Vagina (tissue), 2 donors: Measurements from ENCODE around the gene ARHGAP26. TPM values are rescaled to one million over a fixed set of nuclear protein-coding genes. Genes with fewer than 3 reads are reported as not detected.
A peak's percentile ranks its signal among the peaks of the same experiment; 100 is the strongest.

Source experiments
- DNase-seq, 2 donors: peaks; one replicate each; pipeline ENCODE4 v3.0.0-alpha.2; 2017; ENCODE audit errors: extremely low spot score in 2 of 2
- H3K27ac ChIP-seq: fragments of 200-600 bp; sonication (generic); one replicate; pipeline ENCODE4 v1.5.1; 2019
- H3K27me3 ChIP-seq: fragments of 200-600 bp; sonication (generic); one replicate; pipeline ENCODE4 v1.5.1; 2019
- H3K36me3 ChIP-seq, 2 donors: fragments of 200-600 bp; sonication (generic); one replicate each; pipeline ENCODE4 v1.5.1; 2017 to 2019
- H3K4me1 ChIP-seq: fragments of 200-600 bp; sonication (generic); one replicate; pipeline ENCODE4 v1.5.1; 2019
- H3K4me3 ChIP-seq, 2 donors: fragments of 200-600 bp; sonication (generic); 1 replicate in 1 of 2; 2 replicates in 1 of 2; pipeline ENCODE4 v1.5.1; 2016 to 2019
- H3K9me3 ChIP-seq: fragments of 200-600 bp; sonication (generic); one replicate; pipeline ENCODE4 v1.5.1; 2019
- CTCF ChIP-seq, 3 experiments: fragments of 450-650 bp in 2 of 3; fragments of 200-600 bp in 1 of 3; sonication (generic) in 1 of 3; IDR thresholded peaks; one replicate each; pipeline ENCODE4 v1.5.1; 2017 to 2019; ENCODE audit warnings: antibody characterized with exemption in 3 of 3, mild to moderate bottlenecking in 2 of 3, moderate library complexity in 2 of 3
- POLR2A ChIP-seq, 2 donors: fragments of 450-650 bp; IDR thresholded peaks; one replicate each; pipeline ENCODE4 v1.6.1; 2017; ENCODE audit warnings: antibody characterized with exemption in 2 of 2, mild to moderate bottlenecking in 2 of 2, moderate library complexity in 2 of 2
- POLR2AphosphoS5 ChIP-seq, 2 donors: sonication (generic); formaldehyde crosslinking; IDR thresholded peaks; one replicate each; pipeline ENCODE4 v1.9.0; 2017; ENCODE audit warnings: antibody characterized with exemption in 2 of 2, mild to moderate bottlenecking in 2 of 2, low read depth in 1 of 2; ENCODE audit not compliant: insufficient read depth in 1 of 2
- intact Hi-C: fragments of 100-400 bp; cut with DNase I; formaldehyde crosslinking; loops from one replicate; pipeline ENCODE4 v1.15.1; 2023
- total RNA-seq: library from RNA; depleted of rRNA; stranded (reverse); fragments of >200 nt; gene quantifications from one replicate; pipeline ENCODE4 v1.2.3, GENCODE V29; 2016

Gene ARHGAP26
- total RNA-seq, 1 donor from 2014 or later, result 42.5 TPM

- Histone ChIP-seq H3K9me3 (no peaks in the 10 kb centered on the region), H3K27ac (no peak overlapping the region), H3K4me1 (peaks cover 8% of the 10 kb centered on the region), H3K36me3 (no peaks in the 10 kb centered on the region), H3K4me3 (no peak overlapping the region), H3K27me3 (no peaks in the 10 kb centered on the region)
- no peak for DNase-seq
- intact Hi-C loops, result no loop called here
- TF ChIP-seq POLR2AphosphoS5 (IDR thresholded peaks at IDR 0.05; ENCODE audit: insufficient read depth in 1 of 2, low read depth in 1 of 2) (no peak), CTCF (IDR thresholded peaks at IDR 0.05) (peak in 1 of 3 experiments; percentile 44)
Observed at GRCh38 chr5:142748568-142749249, 21.5 kb upstream of the ARHGAP26 start.

GRCh38 chr5:142749321-142749720 lies 20.9 kb upstream of the ARHGAP26 start:
- intact Hi-C loops, result no loop called here
- H3K27me3 ChIP-seq, result no peaks in the 10 kb centered on the region
- H3K4me3 ChIP-seq, result no peak overlapping the region

GRCh38 chr5:142753116-142753631 lies 17.0 kb upstream of the ARHGAP26 start:
- TF ChIP-seq POLR2A (IDR thresholded peaks at IDR 0.05), result no peak
- DNase-seq, result no peak
- H3K27me3 ChIP-seq, result no peaks in the 10 kb centered on the region
- H3K9me3 ChIP-seq, result no peaks in the 10 kb centered on the region
- no peaks in the 10 kb centered on the region for H3K36me3 ChIP-seq
- intact Hi-C loops, result no loop called here
- H3K27ac ChIP-seq, result no peak overlapping the region
- no peak overlapping the region for H3K4me3 ChIP-seq
- H3K4me1 ChIP-seq, result peaks cover 11% of the 10 kb centered on the region

More at GRCh38 chr5:142749321-142749720, 20.9 kb upstream of the ARHGAP26 start:
- TF ChIP-seq CTCF (IDR thresholded peaks at IDR 0.05), result no peak
- no peak for TF ChIP-seq POLR2A (IDR thresholded peaks at IDR 0.05)
- TF ChIP-seq POLR2AphosphoS5 (IDR thresholded peaks at IDR 0.05; ENCODE audit: insufficient read depth in 1 of 2, low read depth in 1 of 2), result no peak
- DNase-seq, result no peak
- no peaks in the 10 kb centered on the region for H3K36me3 ChIP-seq
- no peak overlapping the region for H3K27ac ChIP-seq
- H3K9me3 ChIP-seq, result no peaks in the 10 kb centered on the region
- H3K4me1 ChIP-seq, result peaks cover 11% of the 10 kb centered on the region

- Histone ChIP-seq H3K4me3 (no peak overlapping the region), H3K36me3 (no peaks in the 10 kb centered on the region), H3K9me3 (no peaks in the 10 kb centered on the region), H3K27ac (no peak overlapping the region), H3K4me1 (peaks cover 11% of the 10 kb centered on the region), H3K27me3 (no peaks in the 10 kb centered on the region)
- no peak for TF ChIP-seq POLR2AphosphoS5 (IDR thresholded peaks at IDR 0.05; ENCODE audit: insufficient read depth in 1 of 2, low read depth in 1 of 2)
- no peak for TF ChIP-seq POLR2A (IDR thresholded peaks at IDR 0.05)
- TF ChIP-seq CTCF (IDR thresholded peaks at IDR 0.05), result no peak
- DNase-seq, result no peak
- intact Hi-C loops, result no loop called here
Observed at GRCh38 chr5:142754031-142754430, 16.1 kb upstream of the ARHGAP26 start.

- intact Hi-C loops, result no loop called here
- Histone ChIP-seq H3K27me3 (no peaks in the 10 kb centered on the region), H3K4me1 (peaks cover 11% of the 10 kb centered on the region), H3K27ac (no peak overlapping the region), H3K9me3 (no peaks in the 10 kb centered on the region), H3K4me3 (no peak overlapping the region), H3K36me3 (no peaks in the 10 kb centered on the region)
- no peak for DNase-seq
- no peak for TF ChIP-seq CTCF (IDR thresholded peaks at IDR 0.05)
- TF ChIP-seq POLR2A (IDR thresholded peaks at IDR 0.05), result no peak
- TF ChIP-seq POLR2AphosphoS5 (IDR thresholded peaks at IDR 0.05; ENCODE audit: insufficient read depth in 1 of 2, low read depth in 1 of 2), result no peak
Observed at GRCh38 chr5:142756576-142756975, 13.6 kb upstream of the ARHGAP26 start.
